ENCODE measurements around the gene PPARA. TPM values are rescaled to one million over a fixed set of nuclear protein-coding genes. Genes with fewer than 3 reads are reported as not detected.

Gene PPARA
- total and polyA plus RNA-seq, 2 experiments from 2014 or later: 8.7 to 14.4 TPM

GRCh38 chr22:46242076-46242475, 91.8 kb downstream of the PPARA start:
- no peaks in the 10 kb centered on the region for H3K27me3 ChIP-seq (replicated peaks; ENCODE audit: insufficient read depth)
- H4K20me1 ChIP-seq (ENCODE audit: insufficient read depth): no peaks in the 10 kb centered on the region
- no peak for DNase-seq
- no peaks in the 10 kb centered on the region for H3K9me2 ChIP-seq (ENCODE audit: insufficient read depth)
- H3K4me1 ChIP-seq (ENCODE audit: insufficient read depth): no peaks in the 10 kb centered on the region
- H3K36me3 ChIP-seq (ENCODE audit: low read depth): no peaks in the 10 kb centered on the region
- no peak overlapping the region for H3K9ac ChIP-seq
- WGBS, 2 experiments (ENCODE audit: low coverage in 1 of 2, low lambda C conversion rate in 2 of 2, missing lambda C conversion rate in 2 of 2): 79 to 81% methylated on average over 9 to 10 of the region's 10 CpGs
- H3K79me2 ChIP-seq (ENCODE audit: insufficient read depth): no peaks in the 10 kb centered on the region
- no peak overlapping the region for H2AFZ ChIP-seq
- in situ Hi-C loops (cut with MboI): no loop called here
- H3K27ac ChIP-seq: no peak overlapping the region
- H3K4me3 ChIP-seq: no peak overlapping the region
- peaks cover 4% of the 10 kb centered on the region; the same call in 1 of the 2 replicates for H3F3A ChIP-seq (ENCODE audit: insufficient read depth)
- TF ChIP-seq EZH2 (IDR thresholded peaks at IDR 0.05; ENCODE audit: insufficient read depth, poor library complexity, severe bottlenecking): no peak
- no peak for TF ChIP-seq EZH2phosphoT487 (IDR thresholded peaks at IDR 0.05; ENCODE audit: insufficient read depth, low read depth)
- H3K4me2 ChIP-seq (ENCODE audit: unreplicated experiment): no peak overlapping the region
- H3K9me3 ChIP-seq (ENCODE audit: low read depth): no peaks in the 10 kb centered on the region

DNA sequence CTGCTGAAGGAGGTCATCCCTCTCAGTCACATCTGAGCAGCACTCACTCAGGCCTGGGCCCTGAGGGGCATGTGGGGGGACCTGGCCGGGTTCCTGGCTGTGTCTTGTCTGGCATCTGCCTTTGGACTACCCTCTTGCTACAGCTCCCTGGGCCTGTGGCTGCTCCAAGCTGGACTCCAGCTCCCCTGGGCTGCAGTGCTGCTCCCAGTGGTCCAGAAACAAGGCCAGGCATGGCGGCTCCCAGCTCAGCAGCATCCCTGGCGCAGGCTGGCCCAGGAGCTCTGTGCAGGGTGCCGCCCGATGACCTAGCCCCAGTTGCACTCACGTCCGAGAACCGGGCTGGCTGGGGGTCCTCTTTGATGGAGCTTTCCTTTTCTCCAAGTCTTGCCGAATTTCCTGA, 94.4 kb downstream of the PPARA start:
- Histone ChIP-seq H3F3A (ENCODE audit: insufficient read depth) (peaks cover 4% of the 10 kb centered on the region; the same call in 1 of the 2 replicates), H3K36me3 (ENCODE audit: low read depth) (no peaks in the 10 kb centered on the region), H3K4me3 (no peak overlapping the region), H3K4me2 (ENCODE audit: unreplicated experiment) (no peak overlapping the region), H3K9me2 (ENCODE audit: insufficient read depth) (no peaks in the 10 kb centered on the region), H3K27me3 (replicated peaks; ENCODE audit: insufficient read depth) (no peaks in the 10 kb centered on the region), H3K9me3 (ENCODE audit: low read depth) (no peaks in the 10 kb centered on the region), H2AFZ (no peak overlapping the region), H4K20me1 (ENCODE audit: insufficient read depth) (no peaks in the 10 kb centered on the region), H3K9ac (no peak overlapping the region), H3K27ac (no peak overlapping the region), H3K79me2 (ENCODE audit: insufficient read depth) (0 out of 2 replicates have a peak, but pooled peaks cover 5% of the 10 kb centered on the region), H3K4me1 (ENCODE audit: insufficient read depth) (no peaks in the 10 kb centered on the region)
- TF ChIP-seq EZH2 (IDR thresholded peaks at IDR 0.05; ENCODE audit: insufficient read depth, poor library complexity, severe bottlenecking) (no peak), EZH2phosphoT487 (IDR thresholded peaks at IDR 0.05; ENCODE audit: insufficient read depth, low read depth) (no peak)
- 77 to 78% methylated on average over 9 of the region's 9 CpGs for WGBS, 2 experiments (ENCODE audit: low coverage in 1 of 2, low lambda C conversion rate in 2 of 2, missing lambda C conversion rate in 2 of 2)
- in situ Hi-C loops (cut with MboI): no loop called here
- DNase-seq: no peak

GRCh38 chr22:46245511-46245910, 95.2 kb downstream of the PPARA start:
- Histone ChIP-seq H3K4me2 (ENCODE audit: unreplicated experiment) (no peak overlapping the region), H3F3A (ENCODE audit: insufficient read depth) (peaks cover 4% of the 10 kb centered on the region; the same call in 1 of the 2 replicates), H2AFZ (no peak overlapping the region), H4K20me1 (ENCODE audit: insufficient read depth) (no peaks in the 10 kb centered on the region), H3K9me2 (ENCODE audit: insufficient read depth) (no peaks in the 10 kb centered on the region), H3K27ac (no peak overlapping the region), H3K79me2 (ENCODE audit: insufficient read depth) (0 out of 2 replicates have a peak, but pooled peaks cover 5% of the 10 kb centered on the region), H3K9ac (no peak overlapping the region), H3K27me3 (replicated peaks; ENCODE audit: insufficient read depth) (no peaks in the 10 kb centered on the region), H3K36me3 (ENCODE audit: low read depth) (no peaks in the 10 kb centered on the region), H3K9me3 (ENCODE audit: low read depth) (no peaks in the 10 kb centered on the region), H3K4me1 (ENCODE audit: insufficient read depth) (no peaks in the 10 kb centered on the region), H3K4me3 (no peak overlapping the region)
- in situ Hi-C loops (cut with MboI): no loop called here
- no peak for DNase-seq
- 63 to 65% methylated on average over 15 to 16 of the region's 16 CpGs for WGBS, 2 experiments (ENCODE audit: low coverage in 1 of 2, low lambda C conversion rate in 2 of 2, missing lambda C conversion rate in 2 of 2)
- no peak for TF ChIP-seq EZH2 (IDR thresholded peaks at IDR 0.05; ENCODE audit: insufficient read depth, poor library complexity, severe bottlenecking)
- TF ChIP-seq EZH2phosphoT487 (IDR thresholded peaks at IDR 0.05; ENCODE audit: insufficient read depth, low read depth): no peak

DNA sequence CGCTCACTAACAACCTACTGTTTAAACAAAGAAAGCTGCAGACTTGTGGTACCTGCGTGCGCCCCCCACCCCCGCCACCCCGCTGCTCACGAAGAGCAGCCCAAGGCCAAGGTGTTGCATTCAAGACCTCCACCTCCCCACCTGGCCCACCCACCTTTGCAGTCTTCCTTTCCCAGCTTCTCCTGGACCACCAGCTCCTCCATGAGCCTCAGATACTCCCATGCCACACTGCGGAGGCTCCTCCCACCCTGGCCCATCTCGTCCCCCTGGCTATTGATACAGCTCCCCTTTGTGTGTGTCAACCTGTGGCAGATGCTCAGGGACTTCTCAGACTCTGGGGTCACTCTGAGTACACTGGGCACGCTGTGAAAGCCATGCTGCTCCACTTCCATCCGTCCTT, 95.9 kb downstream of the PPARA start:
- Histone ChIP-seq H4K20me1 (ENCODE audit: insufficient read depth) (no peaks in the 10 kb centered on the region), H3K4me1 (ENCODE audit: insufficient read depth) (peaks cover 4% of the 10 kb centered on the region), H3K79me2 (ENCODE audit: insufficient read depth) (0 out of 2 replicates have a peak, but pooled peaks cover 5% of the 10 kb centered on the region), H3K9ac (no peak overlapping the region), H3K9me2 (ENCODE audit: insufficient read depth) (no peaks in the 10 kb centered on the region), H3K4me3 (no peak overlapping the region), H3K27me3 (replicated peaks; ENCODE audit: insufficient read depth) (no peaks in the 10 kb centered on the region), H3F3A (ENCODE audit: insufficient read depth) (peaks cover 4% of the 10 kb centered on the region; the same call in 1 of the 2 replicates), H3K9me3 (ENCODE audit: low read depth) (no peaks in the 10 kb centered on the region), H3K4me2 (ENCODE audit: unreplicated experiment) (no peak overlapping the region), H3K36me3 (ENCODE audit: low read depth) (no peaks in the 10 kb centered on the region), H2AFZ (no peak overlapping the region), H3K27ac (no peak overlapping the region)
- WGBS, 2 experiments (ENCODE audit: low coverage in 1 of 2, low lambda C conversion rate in 2 of 2, missing lambda C conversion rate in 2 of 2): 87 to 89% methylated on average over 7 to 10 of the region's 10 CpGs
- in situ Hi-C loops (cut with MboI): no loop called here
- no peak for DNase-seq
- TF ChIP-seq EZH2 (IDR thresholded peaks at IDR 0.05; ENCODE audit: insufficient read depth, poor library complexity, severe bottlenecking) (no peak), EZH2phosphoT487 (IDR thresholded peaks at IDR 0.05; ENCODE audit: insufficient read depth, low read depth) (no peak)

Measured in GM23248 (cell line).